Fibroblast of upper back skin (primary cell): Measurements from ENCODE around the gene GPR151.
A peak's percentile ranks its signal among the peaks of the same experiment; 100 is the strongest.
"Not testable (repeated sequence)": the region's sequence is repeated elsewhere in the genome, so short reads cannot be mapped to it uniquely, and the experiment has no call there.

Source experiments
- DNase-seq: peaks from one replicate; pipeline ENCODE4 v3.0.0-alpha.2; 2013

The GPR151 gene

DNA sequence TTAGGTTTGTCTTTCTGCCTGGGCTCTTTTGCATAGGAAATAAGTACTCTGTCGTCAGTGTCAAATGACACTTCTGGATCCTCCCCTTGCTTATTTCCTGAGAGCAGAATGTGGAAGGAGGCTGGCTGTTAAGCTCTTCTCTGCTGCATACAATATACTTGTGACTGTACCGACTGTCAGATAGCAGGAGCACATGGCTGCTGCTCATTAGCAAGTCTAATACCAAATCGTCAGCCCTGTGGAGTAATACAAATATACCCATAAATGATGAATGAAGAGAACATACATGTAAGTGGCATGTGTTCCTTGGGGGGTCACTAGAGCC lies at the start of gene GPR151:
Gene GPR151 (minus strand): TSS at position 40 of the 325 bp plus-strand sequence. CDS start 77 bp downstream, outside the sequence.
- DNase-seq: no peak

GRCh38 chr5:146564007-146564762 lies 48.2 kb upstream of the GPR151 start:
- no peak for DNase-seq

GRCh38 chr5:146562461-146562860 lies 46.5 kb upstream of the GPR151 start:
- DNase-seq: no peak

DNA sequence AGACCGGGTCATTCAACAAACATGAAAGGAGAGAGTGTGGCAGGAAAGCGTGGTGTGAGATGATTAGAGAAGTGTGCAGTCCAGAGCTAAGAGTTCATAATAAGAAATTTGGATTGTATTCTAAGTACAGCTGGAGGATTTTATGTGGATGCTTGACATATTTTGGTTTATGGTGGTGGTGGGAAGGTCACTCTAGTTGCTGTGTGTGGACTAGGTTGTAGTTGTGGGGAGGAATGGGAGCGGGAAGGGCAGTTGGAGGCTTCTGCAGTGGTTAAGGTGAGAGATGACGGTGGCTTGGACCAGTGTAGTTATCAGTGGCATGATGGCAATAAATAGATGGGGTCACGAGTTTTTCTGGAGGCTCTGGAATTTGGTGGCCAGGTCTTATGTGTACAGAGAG lies 45.7 kb upstream of the GPR151 start:
- peak; percentile 51 for DNase-seq

DNA sequence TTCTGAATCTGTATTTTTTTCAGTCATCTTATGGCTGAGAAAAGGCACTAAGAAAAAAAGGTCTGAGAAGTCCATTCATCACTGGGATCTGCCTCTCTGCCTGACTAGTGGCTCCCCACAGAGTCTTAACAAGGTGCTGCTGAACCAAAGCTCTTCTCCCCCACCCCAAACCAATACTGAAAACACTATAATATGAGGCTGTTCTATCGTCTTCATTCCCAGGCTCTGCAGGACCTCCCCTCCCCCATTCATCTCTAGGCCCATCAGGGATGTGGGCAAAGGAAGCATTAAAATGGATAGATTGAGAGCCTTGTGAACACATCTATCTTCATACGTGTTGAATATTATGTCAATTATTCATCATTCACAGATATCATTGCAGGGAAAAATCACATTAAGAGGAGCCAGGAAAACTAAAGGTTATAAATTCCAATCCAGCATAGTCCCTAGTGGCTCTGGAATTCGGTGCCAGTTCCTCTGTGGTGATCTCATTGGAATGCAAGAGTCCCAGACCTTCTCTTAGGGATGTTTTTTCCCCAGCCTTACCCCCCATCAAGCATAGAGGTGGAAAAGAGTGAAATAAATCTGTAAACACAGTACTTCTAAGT lies 44.3 kb upstream of the GPR151 start:
- peak; percentile 91 for DNase-seq

GRCh38 chr5:146556884-146557283 lies 40.9 kb upstream of the GPR151 start:
- DNase-seq: not testable (repeated sequence)

GRCh38 chr5:146553446-146553845 lies 37.5 kb upstream of the GPR151 start:
- DNase-seq: peak; percentile 7

DNA sequence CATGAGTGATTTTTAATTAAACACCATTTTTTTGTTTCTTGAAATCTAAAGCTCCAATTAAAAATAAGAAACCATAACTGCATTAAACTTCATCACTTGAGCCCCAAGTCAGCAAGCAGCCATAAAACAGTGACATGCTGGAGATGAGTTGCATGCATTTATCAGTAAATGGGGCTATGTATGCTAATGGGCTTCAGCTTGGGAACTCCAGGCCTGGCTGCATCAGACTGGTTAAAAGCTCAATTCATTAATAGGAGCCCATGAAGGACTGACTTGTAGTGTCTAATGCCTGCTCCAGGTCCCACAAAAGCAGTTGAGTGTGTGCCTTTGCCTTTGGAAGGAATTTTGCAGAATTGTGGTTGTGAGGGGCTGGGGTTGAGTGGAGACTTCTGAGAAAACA lies 33.6 kb upstream of the GPR151 start:
- no peak for DNase-seq

- DNase-seq: no peak
Measured at GRCh38 chr5:146548781-146549449, 32.9 kb upstream of the GPR151 start.

GRCh38 chr5:146544232-146544631 lies 28.2 kb upstream of the GPR151 start:
- DNase-seq: no peak

DNA sequence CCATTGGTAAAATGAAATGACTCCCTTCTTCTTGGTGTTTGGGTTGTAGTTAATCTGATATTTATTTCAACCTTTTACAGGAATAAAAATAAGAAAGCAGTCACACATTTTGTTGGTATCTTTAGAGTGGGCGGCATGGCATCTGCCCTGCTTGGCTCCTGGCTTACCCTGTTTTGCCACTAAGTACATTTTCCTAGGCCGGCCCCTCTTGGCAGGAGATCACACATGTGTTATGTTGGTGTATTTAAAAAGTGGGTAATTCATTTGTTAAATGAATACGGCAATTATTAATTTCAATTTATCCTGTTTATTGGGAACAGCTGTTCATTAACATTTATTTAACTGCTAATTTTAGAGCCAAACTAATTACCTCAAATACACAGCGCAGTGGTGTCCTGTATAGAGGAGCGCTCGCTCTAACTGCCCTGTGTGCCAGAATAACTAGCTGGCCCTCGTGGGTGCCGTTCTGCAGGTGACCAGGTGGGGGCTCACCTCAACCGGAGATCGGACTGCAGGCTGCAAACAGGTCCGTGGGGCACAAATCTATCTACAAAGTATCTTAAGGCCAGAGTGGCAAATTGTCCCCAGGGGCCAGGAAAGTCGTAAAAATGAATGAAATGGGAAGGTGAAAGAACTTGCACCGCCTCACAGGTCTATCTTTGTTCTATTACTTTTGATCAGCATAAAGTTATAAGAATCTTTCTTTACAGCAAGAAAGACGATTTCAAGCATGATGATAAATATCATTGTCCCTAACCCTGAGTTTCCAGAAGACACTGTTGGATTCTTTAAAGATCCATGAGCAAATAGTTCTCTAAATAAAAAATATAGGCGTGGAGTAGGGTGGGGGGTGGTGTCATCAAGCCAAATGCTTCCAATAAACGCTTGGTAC lies 26.2 kb upstream of the GPR151 start:
- DNase-seq: peak; percentile 60

DNA sequence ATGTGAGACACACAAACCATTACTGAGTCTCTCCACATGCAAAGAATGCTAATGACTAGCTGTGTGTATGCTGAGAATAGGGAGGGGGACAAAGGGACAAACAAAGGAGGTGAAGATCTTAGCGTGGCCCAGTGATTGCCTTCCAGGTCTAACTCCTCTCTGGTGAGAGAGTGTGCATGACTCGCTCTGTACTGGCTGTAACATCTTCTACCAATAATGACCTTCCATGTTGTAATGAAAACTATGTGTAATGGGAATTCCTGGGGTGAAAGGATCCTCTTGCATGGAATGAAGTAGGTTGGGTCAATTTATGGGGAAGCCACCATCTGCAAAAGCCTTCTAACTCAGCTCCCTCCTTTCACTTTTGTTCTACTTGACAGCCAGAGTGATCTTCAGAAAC lies 24.4 kb upstream of the GPR151 start:
- DNase-seq: peak; percentile 35

GRCh38 chr5:146539973-146540372 lies 24.0 kb upstream of the GPR151 start:
- no peak for DNase-seq

GRCh38 chr5:146538432-146538831 lies 22.4 kb upstream of the GPR151 start:
- no peak for DNase-seq

DNA sequence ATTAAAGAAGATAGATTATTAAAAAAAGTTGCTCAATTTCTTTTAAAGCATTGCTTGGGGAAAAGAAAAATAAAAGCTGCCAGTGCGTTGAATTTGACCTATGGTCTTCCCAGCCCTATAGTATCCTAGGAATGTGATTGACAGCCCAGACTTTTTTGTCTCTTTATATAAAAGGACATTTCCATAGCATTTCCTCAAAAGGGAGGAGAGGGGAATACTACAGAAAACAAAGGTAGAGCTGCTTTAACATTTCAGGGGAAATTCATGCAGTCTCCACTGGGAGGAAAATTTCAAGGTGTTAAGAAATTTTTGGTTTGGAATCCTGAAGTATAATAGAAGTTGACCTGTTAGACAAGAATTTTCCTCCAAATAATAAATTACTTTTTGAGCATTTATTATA lies 17.9 kb upstream of the GPR151 start:
- no peak for DNase-seq

DNA sequence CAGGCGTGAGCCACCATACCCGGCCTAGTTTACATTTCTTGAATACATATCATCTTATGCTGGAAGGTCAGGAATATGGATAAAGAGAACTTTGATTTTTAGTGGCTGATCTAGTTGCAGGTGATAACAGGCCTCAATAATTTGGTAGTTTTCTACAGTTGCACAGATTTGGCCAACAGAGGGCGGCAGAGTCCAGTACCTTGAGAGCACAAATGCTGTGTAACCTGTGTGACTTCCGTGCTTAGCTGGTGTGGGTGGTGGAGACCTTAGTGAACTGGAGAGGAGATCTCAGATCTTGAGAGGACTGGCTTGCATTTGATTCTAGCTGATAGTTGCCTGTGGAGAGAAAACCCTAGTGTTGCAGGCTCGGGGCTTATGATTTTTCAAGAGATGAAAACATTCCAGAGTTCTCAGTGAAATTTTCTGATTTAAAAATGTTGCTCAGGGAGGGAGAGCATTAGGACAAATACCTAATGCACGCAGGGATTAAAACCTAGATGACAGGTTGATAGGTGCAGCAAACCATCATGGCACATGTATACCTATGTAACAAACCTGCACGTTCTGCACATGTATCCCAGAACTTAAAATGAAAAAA lies 17.4 kb upstream of the GPR151 start:
- DNase-seq: peak; percentile 59

DNA sequence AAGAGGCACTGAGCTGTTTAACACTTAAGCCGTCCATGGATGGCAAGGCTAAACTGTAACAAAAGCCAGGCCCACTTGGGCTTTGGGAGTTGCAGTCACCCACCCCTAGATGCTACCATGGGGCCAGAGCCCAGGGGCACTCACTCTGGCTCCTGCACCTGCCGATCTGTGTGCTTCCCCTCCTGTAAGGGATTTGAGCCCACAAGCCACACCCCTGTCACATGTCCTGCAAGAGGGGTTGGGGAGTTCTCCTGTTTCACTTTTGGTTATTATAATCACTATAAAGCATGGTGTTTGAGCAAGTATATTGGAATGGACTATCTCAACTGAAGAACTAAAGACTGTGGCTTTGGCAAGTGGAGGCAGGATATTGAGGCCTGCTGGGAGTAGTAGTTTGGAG lies 14.0 kb upstream of the GPR151 start:
- no peak for DNase-seq

DNA sequence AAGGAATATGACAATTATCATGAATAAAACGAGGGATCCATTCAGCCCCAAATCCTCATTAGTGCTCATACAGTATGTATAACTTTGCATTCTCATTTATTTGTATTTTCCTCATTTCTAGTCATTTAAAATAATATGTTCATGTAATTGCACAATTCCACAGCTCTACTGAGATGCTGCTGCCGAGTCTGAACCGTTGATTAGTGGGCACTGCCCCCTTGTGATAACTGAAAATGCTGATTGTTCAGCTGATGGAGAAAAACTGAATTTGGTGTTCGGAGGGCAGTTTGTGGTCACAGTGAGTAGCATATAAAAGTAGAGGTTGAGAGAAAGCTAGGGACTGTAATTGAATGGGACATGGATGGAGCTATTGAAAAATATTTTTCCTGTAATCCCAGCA lies 12.2 kb upstream of the GPR151 start:
- no peak for DNase-seq

DNA sequence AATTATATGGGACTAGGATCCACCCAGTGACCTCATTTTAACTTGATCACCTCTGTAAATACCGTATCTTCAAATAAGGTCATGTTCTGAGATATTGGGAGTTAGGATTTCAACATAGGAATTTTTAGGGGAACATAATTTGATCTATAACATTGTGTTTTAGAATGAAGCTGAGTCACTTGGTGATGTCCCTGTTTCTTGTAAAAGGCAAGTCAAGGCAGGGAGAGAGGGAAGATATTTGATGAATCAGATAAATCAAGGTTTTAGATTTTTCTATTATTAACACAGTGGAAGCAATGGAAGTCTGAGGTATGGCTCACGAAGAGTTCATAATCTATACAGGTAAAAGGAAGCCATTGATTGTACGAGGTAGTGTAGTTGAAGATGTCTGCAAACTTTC lies 11.8 kb upstream of the GPR151 start:
- no peak for DNase-seq

- DNase-seq: no peak
Measured at GRCh38 chr5:146523698-146524097, 7.7 kb upstream of the GPR151 start.

- DNase-seq: no peak
Measured at GRCh38 chr5:146521403-146522106, 5.6 kb upstream of the GPR151 start.

GRCh38 chr5:146520731-146521130 lies 4.7 kb upstream of the GPR151 start:
- DNase-seq: no peak
